Thymus (tissue), 11 donors: ENCODE measurements around the gene FKTN. TPM values are rescaled to one million over a fixed set of nuclear protein-coding genes. Genes with fewer than 3 reads are reported as not detected.

ENCODE experiments used
- DNase-seq, 9 donors: peaks; one replicate each; pipeline ENCODE4 v3.0.0-alpha.2; 2013; ENCODE audit warnings: low spot score in 9 of 9, low read depth in 6 of 9, missing footprints in 1 of 9
- H3K27ac ChIP-seq, 2 donors: one replicate each; pipeline ENCODE4 v1.5.1; 2013; ENCODE audit warnings: control low read depth in 1 of 2, low read depth in 1 of 2, low read length in 1 of 2, mild to moderate bottlenecking in 1 of 2, moderate library complexity in 1 of 2
- H3K27me3 ChIP-seq, 2 donors: one replicate each; pipeline ENCODE4 v1.5.1; 2013; ENCODE audit warnings: low read length in 1 of 2; ENCODE audit not compliant: control insufficient read depth in 2 of 2, insufficient read depth in 1 of 2
- H3K36me3 ChIP-seq, 2 donors: one replicate each; pipeline ENCODE4 v1.5.1; 2013; ENCODE audit warnings: low read length in 1 of 2, mild to moderate bottlenecking in 1 of 2, moderate library complexity in 1 of 2; ENCODE audit not compliant: control insufficient read depth in 2 of 2, insufficient read depth in 2 of 2
- H3K4me1 ChIP-seq, 2 donors: one replicate each; pipeline ENCODE4 v1.5.1; 2013; ENCODE audit warnings: low read length in 2 of 2; ENCODE audit not compliant: control insufficient read depth in 2 of 2, insufficient read depth in 2 of 2
- H3K4me3 ChIP-seq, 2 donors: one replicate each; pipeline ENCODE4 v1.5.1; 2013; ENCODE audit warnings: low read length in 2 of 2, control low read depth in 1 of 2, mild to moderate bottlenecking in 1 of 2
- H3K9me3 ChIP-seq, 2 donors: one replicate each; pipeline ENCODE4 v1.5.1; 2013; ENCODE audit warnings: low read length in 1 of 2, mild to moderate bottlenecking in 1 of 2; ENCODE audit not compliant: control insufficient read depth in 2 of 2, insufficient read depth in 1 of 2
- WGBS: extraction: QIAGEN DNeasy Blood & Tissue Kit; methylation state at CpG from one replicate; pipeline ENCODE4 v1.1.7; 2013; 5-methylcytosine and 5-hydroxymethylcytosine counted together
- polyA plus RNA-seq: library from polyadenylated mRNA; stranded (reverse); fragments of 200-250 nt; gene quantifications from one replicate; pipeline ENCODE4 v1.2.3, GENCODE V29; 2013
- total RNA-seq: library from RNA; stranded (reverse); fragments of 120-200 nt; gene quantifications from one replicate; pipeline ENCODE4 v1.2.4, GENCODE V29; 2013
- donor health status: healthy.

FKTN gene
- total and polyA plus RNA-seq, 2 donors, result 7.1 to 7.3 TPM

GRCh38 chr9:105681313-105681712, 123.4 kb downstream of the FKTN start:
- Histone ChIP-seq H3K36me3 (no peaks in the 10 kb centered on the region), H3K4me3 (no peak overlapping the region), H3K9me3 (no peaks in the 10 kb centered on the region), H3K27ac (no peak overlapping the region), H3K27me3 (no peaks in the 10 kb centered on the region), H3K4me1 (no peaks in the 10 kb centered on the region)
- 95% methylated on average over 2 of the region's 2 CpGs for WGBS
- DNase-seq, result no peak

DNA sequence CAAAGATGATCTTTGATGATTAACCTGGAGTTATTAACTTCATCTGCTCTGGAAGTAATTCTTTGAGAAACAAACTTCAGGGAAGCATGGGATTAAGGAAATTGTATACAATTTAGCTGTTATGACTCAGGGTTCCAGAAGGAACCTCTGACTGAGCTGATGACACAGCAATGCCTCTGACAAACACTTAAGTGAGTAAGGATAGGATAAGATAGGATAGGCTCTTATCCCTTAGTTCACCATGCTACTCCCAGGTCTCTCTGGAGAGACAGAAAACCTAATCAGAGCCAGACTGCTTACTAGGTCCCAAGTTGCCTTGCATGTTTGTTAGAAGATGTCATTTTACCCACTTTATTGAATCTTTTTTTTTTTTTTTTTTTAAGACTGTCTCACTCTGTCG, 123.8 kb downstream of the FKTN start:
- no peak overlapping the region for H3K4me3 ChIP-seq
- no peaks in the 10 kb centered on the region for H3K27me3 ChIP-seq
- H3K4me1 ChIP-seq, result no peaks in the 10 kb centered on the region
- H3K9me3 ChIP-seq, result no peaks in the 10 kb centered on the region
- H3K27ac ChIP-seq, result no peak overlapping the region
- WGBS, result 100% methylated on average over 1 of the region's 1 CpG
- no peak for DNase-seq
- H3K36me3 ChIP-seq, result no peaks in the 10 kb centered on the region

DNA sequence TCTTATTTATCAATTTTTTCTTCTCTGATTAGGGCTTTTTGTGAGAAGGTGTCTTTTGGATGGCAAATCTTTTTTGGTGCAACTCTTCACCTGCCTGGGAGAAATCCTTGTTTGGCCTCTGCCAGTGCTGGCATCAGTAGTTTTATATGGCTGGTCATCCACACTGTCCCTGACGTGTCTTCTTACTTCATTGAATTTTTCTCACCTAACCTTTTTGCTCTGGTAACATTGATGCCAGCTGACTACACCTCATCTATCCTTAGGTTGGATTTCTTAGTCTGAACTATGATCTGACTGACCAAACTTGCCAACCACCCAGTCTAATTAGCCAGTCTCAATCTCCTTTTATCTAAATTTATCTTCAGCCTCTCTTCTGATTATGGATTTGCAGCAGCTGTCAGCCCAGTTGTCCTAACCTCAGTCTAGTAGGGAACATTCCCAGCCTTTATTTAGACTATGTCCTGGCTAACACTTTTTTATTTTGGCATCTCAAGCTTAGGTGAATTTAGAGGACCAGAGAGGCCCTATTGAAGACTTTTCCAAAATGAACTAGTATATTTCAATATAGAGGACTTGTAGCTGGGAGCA, 125.9 kb downstream of the FKTN start:
- no peaks in the 10 kb centered on the region for H3K4me1 ChIP-seq
- no peaks in the 10 kb centered on the region for H3K36me3 ChIP-seq
- H3K9me3 ChIP-seq, result no peaks in the 10 kb centered on the region
- 95% methylated on average over 1 of the region's 1 CpG for WGBS
- H3K27ac ChIP-seq, result no peak overlapping the region
- no peaks in the 10 kb centered on the region for H3K27me3 ChIP-seq
- DNase-seq, result no peak
- H3K4me3 ChIP-seq, result no peak overlapping the region

GRCh38 chr9:105686936-105687335, 129.0 kb downstream of the FKTN start:
- 96% methylated on average over 4 of the region's 4 CpGs for WGBS
- H3K9me3 ChIP-seq, result no peaks in the 10 kb centered on the region
- DNase-seq, result no peak
- H3K4me3 ChIP-seq, result no peak overlapping the region
- peaks cover 0 to 6% of the 10 kb centered on the region in 2 donors for H3K27me3 ChIP-seq
- no peaks in the 10 kb centered on the region for H3K36me3 ChIP-seq
- H3K4me1 ChIP-seq, result no peaks in the 10 kb centered on the region
- no peak overlapping the region for H3K27ac ChIP-seq

Other genes with a start within 250 kb of the FKTN start
- gene FSD1L, start 110.1 kb upstream of the FKTN start, total RNA-seq, result 2.5 TPM
- 1.6 TPM for gene FSD1L, start 110.1 kb upstream of the FKTN start, polyA plus RNA-seq
- 0.19 TPM for gene TAL2, start 104.3 kb downstream of the FKTN start, total RNA-seq
- 0.32 TPM for gene TAL2, start 104.3 kb downstream of the FKTN start, polyA plus RNA-seq
- 12.7 TPM for gene TMEM38B, start 136.4 kb downstream of the FKTN start, total RNA-seq
- 6.3 TPM for gene TMEM38B, start 136.4 kb downstream of the FKTN start, polyA plus RNA-seq